ENCODE results near the gene RGS7. TPM values are rescaled to one million over a fixed set of nuclear protein-coding genes. Genes with fewer than 3 reads are reported as not detected.

RGS7 gene
- total RNA-seq, 2 experiments from 2014 or later: not detected

- H3K9me3 Mint-ChIP-seq: peaks cover 5% of the 10 kb centered on the region
- no peak for ATAC-seq (ENCODE audit: poor library complexity)
- H3K4me1 ChIP-seq (ENCODE audit: insufficient read depth, low read length): no peaks in the 10 kb centered on the region
- POLR2A ChIA-PET: no interaction called here
- CTCF ChIA-PET: interaction anchor here (0.5 kb wide), 1 partner anchor 1572 kb away, joined by 3 read pairs; no protein-coding TSS in a partner anchor
- no peak for TF ChIP-seq CTCF (IDR thresholded peaks at IDR 0.05)
- no peaks in the 10 kb centered on the region for H3K4me1 Mint-ChIP-seq (ENCODE audit: low read depth)
- no peak overlapping the region for H3K27ac ChIP-seq (ENCODE audit: low read depth in 1 of 2, low read length in 2 of 2)
- no peak overlapping the region for H3K27ac Mint-ChIP-seq
- H3K36me3 Mint-ChIP-seq (ENCODE audit: low read depth): no peaks in the 10 kb centered on the region
- H3K4me3 Mint-ChIP-seq: no peak overlapping the region
- no peak for DNase-seq
- no peaks in the 10 kb centered on the region for H3K36me3 ChIP-seq (ENCODE audit: insufficient read depth, low read length)
- H3K27me3 Mint-ChIP-seq: no peaks in the 10 kb centered on the region
- no peaks in the 10 kb centered on the region for H3K27me3 ChIP-seq (ENCODE audit: control insufficient read depth in 1 of 2, insufficient read depth in 2 of 2, low read length in 2 of 2)
- no peaks in the 10 kb centered on the region for H3K9me3 ChIP-seq (ENCODE audit: control insufficient read depth in 1 of 2, insufficient read depth in 1 of 2, low read length in 2 of 2)
- H3K4me3 ChIP-seq (ENCODE audit: low read length): no peak overlapping the region
- intact Hi-C loops (cut with DNase I, micrococcal nuclease): no loop called here
These were observed 391.4 kb downstream of the RGS7 start for GRCh38 chr1:240965581-240966091.

- Histone ChIP-seq H3K9me3 (ENCODE audit: control insufficient read depth in 1 of 2, insufficient read depth in 1 of 2, low read length in 2 of 2) (no peaks in the 10 kb centered on the region), H3K36me3 (ENCODE audit: insufficient read depth, low read length) (no peaks in the 10 kb centered on the region), H3K4me3 (ENCODE audit: low read length) (no peak overlapping the region), H3K4me1 (ENCODE audit: insufficient read depth, low read length) (no peaks in the 10 kb centered on the region), H3K27ac (ENCODE audit: low read depth in 1 of 2, low read length in 2 of 2) (no peak overlapping the region), H3K27me3 (ENCODE audit: control insufficient read depth in 1 of 2, insufficient read depth in 2 of 2, low read length in 2 of 2) (no peaks in the 10 kb centered on the region)
- ATAC-seq (ENCODE audit: poor library complexity) (no peak), DNase-seq (no peak)
- ChIA-PET CTCF (no interaction called here), POLR2A (no interaction called here)
- Mint-ChIP-seq H3K9me3 (no peaks in the 10 kb centered on the region), H3K4me3 (no peak overlapping the region), H3K27me3 (no peaks in the 10 kb centered on the region), H3K27ac (no peak overlapping the region), H3K36me3 (ENCODE audit: low read depth) (no peaks in the 10 kb centered on the region), H3K4me1 (ENCODE audit: low read depth) (no peaks in the 10 kb centered on the region)
- no peak for TF ChIP-seq CTCF (IDR thresholded peaks at IDR 0.05)
- intact Hi-C loops (cut with DNase I, micrococcal nuclease): no loop called here
These were observed 394.9 kb downstream of the RGS7 start for GRCh38 chr1:240962086-240962485.

- H3K36me3 Mint-ChIP-seq (ENCODE audit: low read depth): no peaks in the 10 kb centered on the region
- Histone ChIP-seq H3K27me3 (ENCODE audit: control insufficient read depth in 1 of 2, insufficient read depth in 2 of 2, low read length in 2 of 2) (no peaks in the 10 kb centered on the region), H3K36me3 (ENCODE audit: insufficient read depth, low read length) (no peaks in the 10 kb centered on the region), H3K4me1 (ENCODE audit: insufficient read depth, low read length) (no peaks in the 10 kb centered on the region), H3K4me3 (ENCODE audit: low read length) (no peak overlapping the region), H3K9me3 (ENCODE audit: control insufficient read depth in 1 of 2, insufficient read depth in 1 of 2, low read length in 2 of 2) (no peaks in the 10 kb centered on the region), H3K27ac (ENCODE audit: low read depth in 1 of 2, low read length in 2 of 2) (no peak overlapping the region)
- TF ChIP-seq CTCF (IDR thresholded peaks at IDR 0.05): no peak
- POLR2A ChIA-PET: no interaction called here
- intact Hi-C loops (cut with DNase I, micrococcal nuclease): no loop called here
- no peak overlapping the region for H3K27ac Mint-ChIP-seq
- no peaks in the 10 kb centered on the region for H3K4me1 Mint-ChIP-seq (ENCODE audit: low read depth)
- H3K4me3 Mint-ChIP-seq: no peak overlapping the region
- ATAC-seq (ENCODE audit: poor library complexity) (no peak), DNase-seq (no peak)
- CTCF ChIA-PET: no interaction called here
- no peaks in the 10 kb centered on the region for H3K27me3 Mint-ChIP-seq
- peaks cover 3% of the 10 kb centered on the region for H3K9me3 Mint-ChIP-seq
These were observed 400.6 kb downstream of the RGS7 start for GRCh38 chr1:240956424-240956823.
